DOHH2 (cell line): ENCODE data around the gene SMARCA5.

Experiments
- EZH2phosphoT487 ChIP-seq: fragments of 200-600 bp; sonication (generic); IDR thresholded peaks from 2 replicates; pipeline ENCODE4 v1.6.1; 2017; ENCODE audit warnings: borderline replicate concordance, mild to moderate bottlenecking, antibody characterized with exemption, low read length, moderate library complexity, mixed read lengths
- TF ChIP-seq, protein P1 (sequence below): fragments of 200-600 bp; sonication (generic); IDR thresholded peaks from one replicate; pipeline ENCODE4 v1.5.1; 2014; ENCODE audit warnings: antibody characterized with exemption, mild to moderate bottlenecking, low read depth, low read length; ENCODE audit not compliant: poor library complexity, severe bottlenecking

DNA sequence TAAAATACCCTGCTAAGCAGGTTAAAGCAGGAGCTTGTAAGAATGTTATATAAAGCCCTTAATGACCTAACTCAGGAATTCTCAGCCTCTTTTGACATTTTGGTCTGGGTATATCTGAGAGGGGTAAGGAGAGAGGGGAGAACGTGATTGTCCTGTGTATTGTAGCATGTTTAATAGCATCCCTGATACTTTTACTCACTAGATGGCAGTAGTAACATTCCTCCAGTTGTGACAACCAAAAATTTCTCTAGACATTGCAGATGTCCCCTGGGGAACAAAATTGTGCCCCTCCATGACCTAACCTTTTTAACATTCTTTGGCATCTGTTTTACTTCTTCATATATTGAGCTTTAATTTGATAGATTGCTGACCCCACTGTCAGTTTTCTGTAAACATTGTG, 17.9 kb downstream of the SMARCA5 start:
- TF ChIP-seq, protein P1, sequence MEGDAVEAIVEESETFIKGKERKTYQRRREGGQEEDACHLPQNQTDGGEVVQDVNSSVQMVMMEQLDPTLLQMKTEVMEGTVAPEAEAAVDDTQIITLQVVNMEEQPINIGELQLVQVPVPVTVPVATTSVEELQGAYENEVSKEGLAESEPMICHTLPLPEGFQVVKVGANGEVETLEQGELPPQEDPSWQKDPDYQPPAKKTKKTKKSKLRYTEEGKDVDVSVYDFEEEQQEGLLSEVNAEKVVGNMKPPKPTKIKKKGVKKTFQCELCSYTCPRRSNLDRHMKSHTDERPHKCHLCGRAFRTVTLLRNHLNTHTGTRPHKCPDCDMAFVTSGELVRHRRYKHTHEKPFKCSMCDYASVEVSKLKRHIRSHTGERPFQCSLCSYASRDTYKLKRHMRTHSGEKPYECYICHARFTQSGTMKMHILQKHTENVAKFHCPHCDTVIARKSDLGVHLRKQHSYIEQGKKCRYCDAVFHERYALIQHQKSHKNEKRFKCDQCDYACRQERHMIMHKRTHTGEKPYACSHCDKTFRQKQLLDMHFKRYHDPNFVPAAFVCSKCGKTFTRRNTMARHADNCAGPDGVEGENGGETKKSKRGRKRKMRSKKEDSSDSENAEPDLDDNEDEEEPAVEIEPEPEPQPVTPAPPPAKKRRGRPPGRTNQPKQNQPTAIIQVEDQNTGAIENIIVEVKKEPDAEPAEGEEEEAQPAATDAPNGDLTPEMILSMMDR: peak; percentile 56
- no peak for TF ChIP-seq EZH2phosphoT487
